K562 (cell line): ENCODE measurements around the gene HS3ST3A1. TPM values are rescaled to one million over a fixed set of nuclear protein-coding genes. Genes with fewer than 3 reads are reported as not detected.

Source experiments
- EHMT2 ChIP-seq: fragments of 450-650 bp; IDR thresholded peaks from 2 replicates; pipeline ENCODE4 v1.6.1; 2018; ENCODE audit warnings: antibody characterized with exemption
- PKNOX1 ChIP-seq: fragments of 450-650 bp; IDR thresholded peaks from 2 replicates; pipeline ENCODE4 v1.6.1; 2016
- SNRNP70 ChIP-seq: fragments of 200-400 bp; formaldehyde crosslinking; optimal IDR thresholded peaks from 2 replicates; pipeline ENCODE3; 2017; ENCODE audit warnings: low read depth, low read length
- SOX6 ChIP-seq: fragments of 450-650 bp; IDR thresholded peaks from 2 replicates; pipeline ENCODE4 v1.6.1; 2014; ENCODE audit warnings: mild to moderate bottlenecking
- polyA plus RNA-seq, 8 experiments: library from polyadenylated mRNA; depleted of rRNA in 4 of 8; stranded (reverse) in 5 of 8; unstranded in 3 of 8; fragments of >200 nt; fragmentation: Nextera tagmentation in 2 of 8; fragmentation: Illumina TruSeq in 1 of 8; extraction: Ambion mirVana in 2 of 8; extraction: Trizol in 1 of 8; gene quantifications; 2 replicates each; pipeline versions ENCODE4 v1.2.1 to v1.2.3, GENCODE V29; 2011 to 2014; ENCODE audit warnings: inconsistent platforms in 1 of 8, missing spikeins in 1 of 8
- total RNA-seq, 7 experiments: library from RNA; depleted of rRNA in 6 of 7; stranded (reverse); fragments of >200 nt in 6 of 7; fragmentation: Illumina TruSeq in 2 of 7; extraction: Trizol in 2 of 7; gene quantifications; 2 replicates each; pipeline versions ENCODE4 v1.2.1 to v1.2.3, GENCODE V29; 2011 to 2021; ENCODE audit warnings: low replicate concordance in 1 of 7
- TF ChIP-seq, protein P1 (sequence below): IDR thresholded peaks from 2 replicates; pipeline ENCODE4 v1.6.1; 2016; ENCODE audit warnings: missing genetic modification characterization, missing compliant biosample characterization
- TF ChIP-seq, protein P2 (sequence below): fragments of 200-800 bp; sonication (Bioruptor generic); IDR thresholded peaks from 2 replicates; pipeline ENCODE4 v1.6.1; 2017; ENCODE audit warnings: missing genetic modification characterization, missing compliant biosample characterization

The HS3ST3A1 gene
- total and polyA plus RNA-seq, 9 of the 15 experiments (the other 6 are each of a cell fraction or from before 2014, with no cell fraction given) = 0.25 to 14.8 (median 2.3) TPM

- TF ChIP-seq, protein P1, sequence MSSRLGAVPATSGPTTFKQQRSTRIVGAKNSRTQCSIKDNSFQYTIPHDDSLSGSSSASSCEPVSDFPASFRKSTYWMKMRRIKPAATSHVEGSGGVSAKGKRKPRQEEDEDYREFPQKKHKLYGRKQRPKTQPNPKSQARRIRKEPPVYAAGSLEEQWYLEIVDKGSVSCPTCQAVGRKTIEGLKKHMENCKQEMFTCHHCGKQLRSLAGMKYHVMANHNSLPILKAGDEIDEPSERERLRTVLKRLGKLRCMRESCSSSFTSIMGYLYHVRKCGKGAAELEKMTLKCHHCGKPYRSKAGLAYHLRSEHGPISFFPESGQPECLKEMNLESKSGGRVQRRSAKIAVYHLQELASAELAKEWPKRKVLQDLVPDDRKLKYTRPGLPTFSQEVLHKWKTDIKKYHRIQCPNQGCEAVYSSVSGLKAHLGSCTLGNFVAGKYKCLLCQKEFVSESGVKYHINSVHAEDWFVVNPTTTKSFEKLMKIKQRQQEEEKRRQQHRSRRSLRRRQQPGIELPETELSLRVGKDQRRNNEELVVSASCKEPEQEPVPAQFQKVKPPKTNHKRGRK (tag) = peak; percentile 85; the same call in 1 of the 2 replicates
- no peak for TF ChIP-seq SNRNP70
- peak; percentile 58 for TF ChIP-seq PKNOX1
- no peak for TF ChIP-seq SOX6
- peak; percentile 60; the same call in 1 of the 2 replicates for TF ChIP-seq EHMT2
- TF ChIP-seq, protein P2, sequence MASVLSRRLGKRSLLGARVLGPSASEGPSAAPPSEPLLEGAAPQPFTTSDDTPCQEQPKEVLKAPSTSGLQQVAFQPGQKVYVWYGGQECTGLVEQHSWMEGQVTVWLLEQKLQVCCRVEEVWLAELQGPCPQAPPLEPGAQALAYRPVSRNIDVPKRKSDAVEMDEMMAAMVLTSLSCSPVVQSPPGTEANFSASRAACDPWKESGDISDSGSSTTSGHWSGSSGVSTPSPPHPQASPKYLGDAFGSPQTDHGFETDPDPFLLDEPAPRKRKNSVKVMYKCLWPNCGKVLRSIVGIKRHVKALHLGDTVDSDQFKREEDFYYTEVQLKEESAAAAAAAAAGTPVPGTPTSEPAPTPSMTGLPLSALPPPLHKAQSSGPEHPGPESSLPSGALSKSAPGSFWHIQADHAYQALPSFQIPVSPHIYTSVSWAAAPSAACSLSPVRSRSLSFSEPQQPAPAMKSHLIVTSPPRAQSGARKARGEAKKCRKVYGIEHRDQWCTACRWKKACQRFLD (CRISPR knock-in tag) = no peak; the same call in 1 of the 2 replicates
Observed at GRCh38 chr17:13492737-13493122, 109.0 kb downstream of the HS3ST3A1 start (continued).
